OCI-LY3 (cell line): Measurements from ENCODE around the gene HES2.

Source experiments
- CTCF ChIP-seq: fragments of 200-600, 300-600 bp; sonication (generic); IDR thresholded peaks from 2 replicates; pipeline ENCODE4 v1.5.1; 2014; ENCODE audit warnings: antibody characterized with exemption, low read length, low read depth
- EZH2phosphoT487 ChIP-seq: fragments of 200-600 bp; shearing (Covaris generic); IDR thresholded peaks from 2 replicates; pipeline ENCODE4 v1.6.1; 2018; ENCODE audit warnings: antibody characterized with exemption, mixed run types, low read depth

- TF ChIP-seq CTCF (no peak), EZH2phosphoT487 (no peak)
These were observed 3.4 kb downstream of the HES2 start for GRCh38 chr1:6416295-6416656.
